Activated CD4-positive, alpha-beta T cell treated with anti-CD3 and anti-CD28 coated beads, Interleukin-2, amount 50 U/mL, for 24 hours (primary cell): ENCODE results near the gene FAM163B.

Experiments
- DNase-seq, 2 donors: peaks; one replicate each; pipeline ENCODE4 v3.0.0-alpha.2; 2020; ENCODE audit warnings: low read depth in 1 of 2, low spot score in 1 of 2

The FAM163B gene

GRCh38 chr9:133600739-133601138 is 8.4 kb downstream of the FAM163B start:
- DNase-seq = no peak

GRCh38 chr9:133599470-133600173 is 9.6 kb downstream of the FAM163B start:
- no peak for DNase-seq

GRCh38 chr9:133598978-133599377 is 10.2 kb downstream of the FAM163B start:
- no peak for DNase-seq

- no peak for DNase-seq
Observed at GRCh38 chr9:133597316-133597957, 11.8 kb downstream of the FAM163B start.

GRCh38 chr9:133595910-133596309 is 13.3 kb downstream of the FAM163B start:
- DNase-seq = no peak

GRCh38 chr9:133594310-133594709 is 14.9 kb downstream of the FAM163B start:
- DNase-seq = no peak

DNA sequence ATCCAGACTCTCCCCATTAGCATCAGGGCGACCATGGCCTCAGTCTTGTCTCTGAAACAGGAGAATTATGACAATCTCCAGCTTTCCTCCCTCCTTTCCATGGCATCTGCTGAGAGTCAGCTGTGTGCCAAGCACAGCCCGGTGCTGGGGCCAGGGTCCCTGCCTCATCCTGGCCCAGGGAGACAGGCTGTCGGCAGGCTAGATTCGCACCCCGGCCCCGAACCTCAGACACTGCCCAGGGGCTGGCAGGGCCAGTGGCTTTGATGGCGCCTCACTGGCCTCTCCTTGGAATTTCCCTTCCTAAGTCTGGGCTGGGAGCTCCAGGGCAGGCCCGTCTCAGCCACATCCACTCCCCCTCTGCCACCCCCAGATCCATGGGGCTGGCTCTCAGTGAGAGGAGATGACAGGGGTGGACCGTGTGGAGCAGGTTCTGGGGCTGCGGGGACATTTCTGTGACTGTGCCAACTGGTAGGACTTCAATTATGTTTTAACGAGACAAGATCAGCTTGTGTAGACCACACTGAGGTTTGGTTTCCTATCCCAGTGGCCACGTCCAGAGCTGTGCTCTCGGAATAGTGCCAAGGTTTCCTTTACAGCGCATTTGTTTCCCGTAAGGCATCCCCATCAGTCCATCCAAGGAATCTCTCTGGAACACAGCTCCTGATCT is 15.5 kb downstream of the FAM163B start:
- no peak for DNase-seq

DNA sequence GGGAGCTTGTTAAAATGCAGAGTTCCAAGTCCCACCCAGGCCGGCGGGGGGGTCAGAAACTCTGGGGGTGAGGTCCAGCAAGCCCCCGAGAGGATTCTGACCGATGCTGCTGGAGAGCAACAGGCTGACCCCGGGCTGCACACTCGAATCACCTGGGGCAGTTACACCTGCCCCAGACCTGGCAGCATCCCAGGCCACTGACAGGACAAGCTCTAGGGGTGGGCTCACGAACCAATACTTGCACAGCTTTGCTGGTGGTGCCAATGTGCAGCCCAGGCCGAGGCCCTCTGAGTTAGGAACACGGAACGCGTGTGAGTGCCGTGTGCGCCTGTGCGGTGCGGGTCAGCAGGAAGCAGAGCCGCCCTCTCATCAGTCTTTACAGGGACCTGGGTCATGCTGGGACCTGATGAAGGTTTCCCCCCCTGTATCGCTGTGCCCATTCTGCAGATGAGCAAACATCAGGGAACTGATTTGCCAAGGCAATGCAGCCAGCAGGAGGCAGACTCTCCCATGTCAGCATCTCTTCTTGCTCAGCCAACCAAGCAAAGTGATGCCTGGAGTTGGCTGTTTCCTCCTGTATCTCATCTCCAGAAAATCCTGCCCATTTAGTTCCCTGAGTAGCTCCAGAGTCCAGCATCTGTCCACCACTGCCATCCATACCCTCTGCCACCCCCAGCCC is 16.3 kb downstream of the FAM163B start:
- no peak for DNase-seq

GRCh38 chr9:133591985-133592384 is 17.2 kb downstream of the FAM163B start:
- no peak for DNase-seq

GRCh38 chr9:133591116-133591910 is 17.9 kb downstream of the FAM163B start:
- DNase-seq = no peak

DNA sequence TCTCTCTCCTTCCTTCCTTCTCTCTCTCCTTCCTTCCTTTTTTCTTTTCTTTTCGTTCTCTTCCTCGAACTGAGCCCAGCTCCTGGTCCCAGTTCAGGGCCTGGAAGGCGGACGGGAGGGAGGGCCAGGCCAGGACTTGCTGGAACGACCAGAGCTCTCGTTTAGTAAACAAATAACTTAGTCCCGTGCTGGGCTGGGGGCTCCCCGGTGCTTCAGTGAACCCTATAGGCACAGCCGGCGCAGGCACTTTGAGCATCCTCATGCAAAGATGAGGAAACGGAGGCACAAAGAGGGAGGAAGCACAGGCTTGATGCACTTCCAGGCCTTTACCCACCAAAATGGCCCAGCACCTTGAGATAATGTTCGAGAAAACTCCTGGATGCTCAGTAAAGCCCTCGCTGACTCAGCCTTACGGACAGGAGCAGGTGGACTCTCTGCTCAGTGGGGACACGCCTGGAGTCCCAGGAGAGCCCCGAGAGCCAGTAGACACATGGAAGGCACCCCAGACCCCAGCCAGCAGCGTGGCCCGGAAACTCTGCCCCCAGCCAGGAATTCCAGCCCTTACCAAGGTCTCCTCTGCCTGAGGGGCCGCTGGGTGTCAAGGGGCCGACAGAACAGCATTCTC is 18.8 kb downstream of the FAM163B start:
- no peak for DNase-seq

DNA sequence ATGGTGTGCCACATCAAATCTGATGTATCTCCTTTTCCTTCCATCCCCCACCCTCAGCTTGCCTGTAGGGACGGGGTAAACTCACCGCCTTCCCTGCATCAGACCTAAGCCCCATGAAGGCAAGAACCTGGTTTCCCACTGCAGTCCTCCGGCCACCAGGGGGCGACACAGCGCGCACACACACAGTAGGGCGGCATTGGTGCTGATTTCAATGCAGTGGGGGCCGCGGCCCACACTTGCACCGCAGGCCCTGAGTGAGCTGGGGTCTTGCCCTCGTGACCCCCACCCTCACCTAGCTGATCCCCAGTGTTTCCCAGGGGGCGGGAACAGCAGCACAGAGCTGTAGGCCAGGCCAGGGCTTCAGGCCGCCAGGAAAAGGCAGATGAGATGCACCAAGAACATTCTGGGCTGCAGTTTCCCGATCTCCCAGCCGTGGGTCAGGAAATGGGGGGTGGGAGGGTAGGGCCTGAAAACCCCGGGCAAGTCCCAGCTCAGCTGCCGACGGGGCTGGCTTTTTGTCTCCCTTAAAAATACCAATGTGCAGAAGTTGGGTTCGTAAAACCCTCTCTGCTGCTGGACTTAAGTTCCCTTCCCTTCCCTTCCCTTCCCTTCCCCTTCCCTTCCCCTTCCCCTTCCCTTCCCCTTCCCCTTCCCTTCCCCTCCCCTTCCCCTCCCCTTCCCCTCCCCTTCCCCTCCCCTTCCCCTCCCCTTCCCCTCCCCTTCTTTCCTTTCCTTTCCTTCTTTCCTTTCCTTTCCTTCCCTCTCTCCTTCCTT is 19.5 kb downstream of the FAM163B start:
- peak; percentile 14 to 22 for DNase-seq

DNA sequence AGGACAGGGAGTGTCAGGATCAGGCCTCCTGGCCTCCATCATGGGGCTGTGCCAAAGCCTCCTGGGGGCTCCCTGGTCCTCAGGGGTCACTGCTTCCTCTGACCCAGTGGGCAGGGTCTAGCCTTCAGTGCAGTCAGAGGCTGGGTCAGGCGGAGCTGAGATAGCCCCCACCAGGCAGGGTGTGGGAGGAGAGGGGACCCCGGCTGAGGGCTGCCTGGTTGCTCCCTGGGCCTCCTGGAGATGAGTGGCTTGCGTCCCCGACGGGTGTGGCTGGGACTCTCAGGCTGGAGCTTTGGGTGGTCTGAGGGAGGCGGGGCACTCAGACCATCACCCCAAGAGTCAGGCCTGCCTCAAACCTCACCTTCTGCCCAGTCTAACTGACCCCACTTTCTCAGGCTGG is 21.7 kb downstream of the FAM163B start:
- DNase-seq = no peak

DNA sequence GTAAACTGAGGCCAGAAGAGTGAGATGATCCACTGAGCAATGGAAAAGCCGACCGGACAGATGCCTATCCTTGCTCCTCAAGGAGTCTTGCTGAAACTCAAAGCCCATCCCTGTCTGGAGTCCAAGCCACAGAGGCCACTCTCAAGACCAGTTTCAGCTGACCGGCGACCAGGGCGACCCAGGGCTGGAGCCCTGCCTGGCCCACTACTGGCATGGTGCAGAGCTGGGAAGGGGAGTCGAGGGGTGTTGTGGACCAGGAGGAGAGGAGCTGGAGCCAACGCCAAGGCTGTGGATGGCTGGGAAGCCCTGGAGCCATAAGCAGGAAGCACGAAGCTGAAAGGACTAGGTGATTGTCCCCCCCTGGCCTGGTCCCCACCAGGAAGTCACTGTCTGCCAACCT is 22.1 kb downstream of the FAM163B start:
- no peak for DNase-seq

- no peak for DNase-seq
Observed at GRCh38 chr9:133585481-133586351, 23.5 kb downstream of the FAM163B start.

DNA sequence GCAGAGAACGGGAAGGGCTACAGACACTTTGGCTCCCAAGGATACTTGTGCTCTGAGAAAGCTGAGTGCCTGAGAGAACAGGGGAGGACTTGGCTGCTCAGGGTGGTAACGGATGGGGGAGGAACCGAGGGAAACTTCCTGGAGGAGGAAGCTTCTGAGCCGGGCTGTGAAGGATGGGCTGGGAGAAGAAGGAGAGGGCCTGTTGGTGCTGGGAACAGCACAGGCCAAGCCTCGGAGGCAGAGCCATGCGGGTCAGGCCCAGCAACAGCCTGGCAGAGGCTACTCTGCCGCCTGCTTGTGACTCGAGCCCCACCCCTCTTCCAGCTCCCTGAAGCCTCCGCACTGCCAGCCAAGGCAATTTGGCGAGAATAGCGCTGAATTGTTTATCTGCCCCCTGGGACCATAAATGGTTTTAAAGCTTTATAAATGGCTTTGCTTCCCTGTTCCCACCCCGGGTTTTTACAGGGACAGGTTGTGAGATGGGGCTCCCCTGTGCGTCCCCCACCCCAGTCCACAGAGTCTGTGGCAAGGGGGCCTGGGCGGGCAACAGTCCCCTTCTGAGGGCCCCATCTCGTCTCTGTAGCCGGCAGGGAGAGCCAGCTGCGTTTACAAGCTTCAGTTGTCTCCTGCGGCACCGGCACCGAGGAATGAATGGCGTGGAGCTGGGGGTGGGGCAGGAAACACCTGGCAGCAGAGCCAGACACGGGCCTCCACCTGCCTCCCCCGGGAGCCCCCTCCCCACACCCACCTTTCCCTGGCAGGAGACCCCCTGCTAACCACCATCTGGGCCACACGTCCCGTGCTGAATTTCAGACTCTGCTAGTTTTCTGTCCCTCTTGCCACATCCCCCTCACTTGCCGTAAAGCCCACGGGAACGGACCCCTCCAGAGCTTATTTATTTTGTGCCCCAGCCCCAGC is 24.4 kb downstream of the FAM163B start:
- DNase-seq = no peak

- no peak for DNase-seq
Observed at GRCh38 chr9:133584167-133584558, 25.0 kb downstream of the FAM163B start.

- no peak for DNase-seq
Observed at GRCh38 chr9:133583586-133583985, 25.6 kb downstream of the FAM163B start.
